GM21717 (cell line): Measurements from ENCODE around the gene STARD5.

Experiments
- ATAC-seq: cut with Tn5 transposase; IDR thresholded peaks from one replicate; pipeline ENCODE4 v1.9.1; 2021; ENCODE audit warnings: mild to moderate bottlenecking, moderate library complexity; ENCODE audit not compliant: unreplicated experiment

STARD5 gene

DNA sequence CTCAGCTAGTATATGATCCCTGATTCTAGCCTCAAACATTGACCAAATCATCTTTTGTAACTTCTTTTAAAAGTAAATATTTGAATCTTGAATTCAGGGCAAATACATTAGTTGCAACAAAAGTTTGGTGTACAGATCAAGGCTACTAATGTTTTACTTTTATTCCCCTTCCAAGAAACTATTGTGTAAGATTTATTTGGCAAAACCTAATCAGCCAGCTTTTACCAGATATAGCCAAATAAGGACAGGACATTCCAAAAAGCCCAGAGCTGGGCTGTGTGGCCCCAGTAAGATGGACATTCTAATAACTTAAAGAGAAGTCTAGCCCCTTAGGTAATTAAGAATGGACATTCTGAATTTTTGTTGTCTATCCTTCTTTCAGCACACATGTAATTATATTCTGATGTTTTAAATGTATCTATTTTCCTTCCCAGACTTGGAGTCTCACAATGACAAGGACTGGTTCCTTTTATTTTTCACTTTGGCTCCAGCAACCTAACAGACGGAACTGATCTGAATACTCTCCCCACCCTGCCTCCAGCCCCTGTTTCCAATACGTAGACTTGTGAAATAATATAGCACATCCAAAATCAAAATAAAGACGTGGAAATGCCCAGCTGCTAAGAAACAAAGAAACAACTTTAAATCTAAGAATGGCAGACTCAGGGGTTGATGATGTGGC, 48.1 kb downstream of the STARD5 start:
- ATAC-seq: no peak

DNA sequence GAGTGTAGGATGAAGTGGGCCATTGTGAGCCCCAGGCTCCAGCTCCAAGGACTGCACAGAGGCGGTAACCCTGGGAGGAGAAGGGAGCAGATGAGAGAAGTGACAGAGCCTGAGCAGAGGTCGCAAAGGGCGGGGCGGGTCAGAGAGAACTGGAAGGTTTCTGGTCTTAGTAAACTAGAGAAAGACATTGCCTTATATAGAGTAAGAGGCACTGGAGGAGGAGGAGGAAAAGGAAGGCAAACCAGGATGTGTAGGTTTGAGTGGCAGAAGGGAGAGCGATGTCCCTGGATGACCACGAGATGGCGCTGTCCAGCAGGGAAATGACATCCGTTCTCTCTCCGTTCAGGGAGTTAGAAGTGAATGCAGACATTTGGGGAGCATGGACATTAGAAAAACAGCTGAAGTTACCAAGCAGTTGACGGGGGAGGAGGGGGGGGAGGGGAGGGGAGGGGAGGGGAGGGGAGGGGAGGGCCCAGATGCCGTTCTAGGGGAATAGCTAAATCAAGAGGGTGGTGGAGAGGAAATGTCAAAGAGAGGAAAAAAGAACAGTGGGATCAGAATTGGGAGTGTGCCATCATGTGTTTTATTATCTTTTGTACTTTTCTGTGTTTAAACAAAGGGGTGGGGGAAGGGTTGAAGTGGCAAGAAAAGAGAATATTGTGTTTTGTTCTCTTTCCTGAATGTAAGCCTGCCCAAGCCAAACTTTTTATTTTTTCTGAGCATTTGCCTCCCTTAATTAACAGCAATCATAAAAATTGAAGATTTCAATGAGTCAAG, 48.8 kb downstream of the STARD5 start:
- ATAC-seq: peak; percentile 85

DNA sequence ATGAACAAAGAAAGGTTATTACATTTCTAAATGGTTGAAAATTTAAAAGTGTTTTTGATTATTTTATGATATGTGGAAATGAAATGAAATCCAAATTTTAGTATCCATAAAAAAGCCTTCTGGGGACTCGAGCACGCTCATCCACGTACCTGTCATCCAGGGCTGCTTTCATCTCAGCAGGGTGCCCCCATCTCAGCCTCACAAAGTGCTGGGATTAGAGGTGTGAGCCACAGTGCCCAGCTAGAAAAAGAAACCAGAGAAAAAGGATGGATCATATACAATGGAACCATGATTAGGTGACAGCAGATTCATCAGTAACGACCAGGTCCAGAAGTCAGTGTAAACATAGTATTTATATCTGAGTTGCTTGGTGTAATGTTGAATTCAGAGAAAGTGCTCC, 49.7 kb downstream of the STARD5 start:
- no peak for ATAC-seq

DNA sequence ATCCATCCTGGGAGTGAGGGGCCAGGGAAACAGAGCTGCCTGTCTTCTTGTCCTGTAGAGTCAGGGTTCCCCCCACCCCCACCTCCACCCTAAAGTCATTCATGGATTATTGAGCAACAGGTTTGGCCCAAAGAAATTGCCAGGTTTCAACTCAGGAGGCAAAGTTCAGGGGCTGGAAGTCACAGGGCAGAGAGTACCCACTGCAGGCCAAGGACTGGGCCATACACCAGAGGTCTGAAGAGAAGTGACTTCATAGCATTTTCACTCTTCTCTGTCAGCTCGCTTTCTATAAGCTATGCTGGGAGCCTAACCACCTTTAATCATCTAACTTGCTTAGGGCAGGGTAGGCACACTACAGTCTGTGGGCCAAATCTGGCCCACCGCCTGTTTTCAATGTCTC, 50.1 kb downstream of the STARD5 start:
- ATAC-seq: no peak

DNA sequence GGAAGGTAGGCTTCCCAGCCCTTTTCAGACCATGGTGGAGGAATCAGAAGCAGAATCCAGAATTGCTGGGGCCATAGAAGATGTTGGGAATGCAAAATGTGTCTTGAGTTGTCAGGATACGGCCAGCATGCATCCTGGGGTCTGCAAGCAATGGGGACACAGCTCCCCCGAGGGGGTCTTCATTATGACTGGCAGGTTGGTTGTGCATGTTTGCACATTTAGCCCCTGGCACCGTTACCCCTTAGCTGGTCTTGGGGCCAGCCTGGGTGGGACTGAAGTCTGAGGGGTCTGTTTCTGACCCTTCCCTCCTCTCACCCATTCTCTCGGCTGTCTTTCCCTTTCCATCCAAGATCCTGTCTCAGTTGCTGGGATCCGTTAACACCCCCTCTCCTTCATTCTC, 50.7 kb downstream of the STARD5 start:
- no peak for ATAC-seq

DNA sequence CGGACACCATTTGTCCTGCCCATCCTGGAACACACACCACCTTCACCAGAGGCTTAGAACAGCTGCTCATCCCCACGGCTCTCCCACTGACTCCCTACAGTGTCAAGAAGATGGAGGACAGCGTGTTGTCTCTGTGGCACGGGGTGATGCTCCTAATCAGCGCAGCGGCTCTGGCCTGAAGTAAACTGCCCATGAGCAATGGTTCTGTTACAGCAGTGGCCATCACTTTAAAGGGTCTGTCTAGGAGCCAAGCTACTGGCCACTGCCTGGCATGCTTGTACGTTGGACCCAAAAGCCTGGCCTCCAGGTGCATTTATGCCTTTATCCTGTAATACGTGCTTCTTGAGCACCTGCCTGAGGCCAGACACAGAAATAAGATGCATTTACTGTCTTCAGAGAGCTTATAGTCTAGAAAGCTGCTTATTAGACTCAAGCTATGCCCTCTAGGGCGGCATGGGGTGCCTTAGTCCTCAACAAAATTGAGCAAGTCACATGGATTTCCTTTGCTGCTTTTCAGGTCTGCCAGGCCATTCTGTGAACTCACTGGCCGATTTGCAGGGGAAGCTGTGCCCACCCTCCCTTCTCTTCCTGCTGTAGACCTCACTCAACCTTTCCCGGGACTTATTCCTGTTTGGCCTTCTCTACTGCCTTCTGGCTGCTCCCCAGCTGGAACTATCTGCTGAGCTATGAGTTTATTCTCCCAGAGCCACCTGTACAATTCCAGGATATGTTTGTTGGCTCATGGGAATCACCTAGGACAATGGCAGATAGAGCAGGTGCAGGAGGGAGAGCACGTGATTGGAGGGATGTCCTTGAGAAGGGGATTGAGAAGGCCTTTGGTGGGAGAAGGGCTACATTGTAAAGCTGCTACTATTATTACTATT, 51.9 kb downstream of the STARD5 start:
- no peak for ATAC-seq

DNA sequence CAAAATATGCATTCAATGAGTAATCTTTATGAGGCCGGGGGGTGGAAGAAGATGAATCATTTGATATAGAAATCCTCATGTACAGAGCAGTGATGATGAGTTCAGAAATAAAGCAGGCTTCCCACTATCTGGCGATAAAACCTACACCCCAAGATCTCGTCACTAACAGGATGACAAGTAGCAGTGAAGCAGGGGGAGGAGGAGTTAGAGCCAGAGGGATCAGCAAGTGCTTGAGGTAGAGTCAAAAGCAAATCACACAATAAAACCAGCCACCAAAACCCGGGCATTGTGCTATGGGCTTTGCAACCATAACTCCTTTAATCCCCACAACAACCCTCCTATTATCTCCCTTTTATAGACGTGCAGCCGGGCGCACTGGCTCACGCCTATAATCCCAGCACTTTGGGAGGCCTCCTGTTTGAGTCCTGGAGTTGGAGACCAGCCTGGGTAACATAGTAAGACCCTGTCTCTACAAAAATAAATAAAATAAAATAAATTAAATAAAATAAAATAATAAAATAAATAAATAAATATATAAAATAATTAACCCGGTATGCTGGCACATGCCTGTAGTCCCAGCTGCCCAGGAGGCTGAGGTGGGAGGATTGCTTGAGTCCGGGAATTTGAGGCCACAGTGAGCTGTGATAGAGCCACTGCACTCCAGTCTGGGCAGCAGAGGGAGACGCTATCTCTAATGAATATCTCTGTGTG, 53.0 kb downstream of the STARD5 start:
- ATAC-seq: no peak

DNA sequence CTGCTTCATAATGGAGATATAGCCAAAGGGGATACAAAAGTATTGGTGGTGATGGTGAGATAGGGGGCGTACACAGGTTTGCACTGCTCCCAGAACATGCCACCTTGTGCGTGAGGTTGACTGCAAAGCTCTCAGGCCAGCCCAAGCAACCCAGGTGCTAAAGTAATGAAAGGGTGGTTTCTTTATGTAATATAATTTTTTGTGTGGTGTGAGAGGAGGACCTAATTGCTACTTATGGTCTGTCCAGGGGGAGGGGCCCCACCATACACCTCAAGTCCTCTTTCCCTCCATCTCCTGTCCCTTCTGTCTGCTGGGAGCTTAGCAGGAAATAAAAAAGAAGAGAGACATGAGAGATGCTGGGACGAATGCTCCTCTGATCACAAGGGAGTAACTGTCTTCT, 53.8 kb downstream of the STARD5 start:
- ATAC-seq: no peak

DNA sequence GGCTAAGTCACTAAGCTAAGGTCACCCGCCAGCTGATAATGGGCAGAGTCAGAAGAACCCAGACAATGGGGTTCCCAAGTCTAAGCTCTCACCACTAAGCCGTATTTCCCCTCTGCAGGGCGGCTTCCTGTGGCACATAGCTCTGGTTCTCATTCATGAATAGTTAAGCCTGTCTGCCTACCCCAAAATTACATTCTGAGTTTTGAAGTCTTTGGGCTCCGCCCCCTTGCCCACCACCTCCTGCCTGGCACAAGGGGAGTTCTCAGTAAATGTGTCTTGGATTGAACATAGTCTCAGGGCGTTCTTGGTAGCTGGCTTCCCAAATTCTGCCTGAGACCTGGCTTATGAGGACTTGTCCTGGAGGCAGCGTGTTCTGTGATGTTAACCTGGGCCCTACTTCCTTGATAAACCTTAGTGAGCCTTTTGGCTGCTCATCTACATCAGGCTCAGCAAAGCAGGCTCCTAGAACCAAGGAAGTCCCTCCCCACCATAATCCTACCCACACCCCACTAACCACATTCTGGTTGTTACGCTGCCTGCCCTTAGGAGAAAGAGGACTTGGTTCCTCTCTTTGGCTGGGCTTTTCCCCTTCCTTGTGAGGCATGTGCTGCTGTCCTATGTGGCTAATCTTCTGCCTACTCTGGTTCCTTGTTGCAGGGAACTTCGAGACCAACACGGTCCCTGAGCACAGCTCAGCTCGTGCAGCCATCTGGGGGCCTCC, 54.9 kb downstream of the STARD5 start:
- ATAC-seq: no peak

DNA sequence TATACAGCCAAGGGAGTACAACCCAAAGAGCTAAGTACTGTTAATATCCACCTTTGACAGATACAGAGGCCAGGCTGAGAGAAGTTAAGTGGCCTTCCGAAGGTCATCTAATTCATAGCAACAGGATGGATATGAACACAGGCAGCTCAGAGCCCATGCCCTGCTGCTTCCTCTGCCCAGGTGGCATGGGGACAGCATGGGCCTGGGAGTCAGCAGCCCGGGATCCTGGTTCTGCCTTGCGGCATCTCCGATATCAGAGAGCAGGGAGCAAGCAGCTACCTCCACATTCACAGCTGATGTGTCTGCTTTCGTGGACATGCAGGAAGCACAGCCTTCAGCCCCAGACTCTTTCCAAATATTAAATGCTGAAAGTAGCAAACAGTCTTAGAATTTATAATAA, 55.6 kb downstream of the STARD5 start:
- ATAC-seq: no peak

DNA sequence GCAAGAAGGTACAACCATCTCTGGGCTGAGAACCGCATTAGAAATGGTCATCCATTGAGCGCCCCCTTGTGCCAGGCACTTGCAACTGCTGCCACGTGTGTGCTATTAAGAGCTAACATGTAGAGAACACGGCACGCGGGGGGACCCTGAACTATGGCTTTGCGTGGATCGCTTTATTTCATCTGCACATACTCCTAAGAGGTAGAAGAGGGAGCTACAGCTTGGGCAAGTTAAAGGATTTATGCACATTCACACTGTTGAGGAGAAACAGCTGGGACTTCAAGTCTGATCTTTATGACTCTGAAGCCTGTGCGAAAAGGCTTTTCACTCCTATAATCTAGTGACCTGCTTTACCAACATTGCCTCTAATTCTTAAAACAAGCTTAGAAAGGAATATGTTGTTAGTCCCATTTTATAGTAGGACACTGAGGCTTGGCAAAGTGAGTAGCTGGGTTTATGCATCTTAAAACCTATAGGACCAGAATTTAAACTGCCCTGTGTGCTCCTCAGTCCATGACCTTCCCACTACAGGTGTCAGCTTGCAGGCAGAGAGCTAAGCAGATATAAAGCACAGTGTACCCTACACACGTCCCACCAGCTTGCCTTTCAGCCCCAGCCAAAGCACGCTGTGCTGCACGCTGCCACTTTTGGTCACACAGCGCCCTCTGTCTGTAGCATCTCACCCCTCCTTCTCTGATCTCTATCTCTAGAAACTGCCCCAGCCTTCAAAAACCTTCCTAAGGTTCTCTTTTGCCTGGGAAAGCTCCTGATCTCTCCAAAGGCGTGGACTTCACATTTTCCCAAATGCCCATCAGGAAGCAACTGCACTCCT, 57.8 kb downstream of the STARD5 start:
- peak; percentile 92 for ATAC-seq

DNA sequence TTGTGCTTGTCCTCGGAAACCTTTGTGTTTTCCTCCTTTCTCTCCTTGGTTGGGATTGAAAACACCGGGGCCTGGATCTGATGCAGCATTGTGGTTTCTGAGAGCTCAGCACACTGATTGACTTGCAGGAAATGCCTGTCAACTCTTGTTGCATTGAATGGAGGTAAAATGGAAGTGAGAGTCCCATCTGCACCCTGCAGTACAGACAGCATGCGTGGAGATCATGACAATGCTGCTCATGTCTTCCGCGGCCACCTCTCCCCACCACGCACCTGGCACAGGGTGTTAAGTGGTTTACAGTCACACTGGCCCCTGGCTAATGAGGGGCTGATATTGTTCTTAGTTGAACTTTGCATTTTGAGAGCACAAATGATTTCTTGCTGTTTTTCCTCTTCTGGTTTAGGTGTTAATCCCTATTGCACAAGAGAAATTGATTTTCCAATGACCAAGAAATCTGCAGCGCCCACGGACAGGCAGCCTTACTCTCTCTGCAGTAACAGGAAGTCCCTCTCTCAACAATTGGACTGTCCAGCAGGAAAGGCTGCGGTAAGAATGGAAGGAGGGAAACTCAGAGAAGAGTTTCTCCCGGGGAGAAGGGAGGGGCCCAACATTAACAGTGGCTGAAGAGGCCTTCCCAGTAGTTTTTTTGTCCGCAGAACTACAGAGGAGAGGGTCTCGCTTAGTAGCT, 58.5 kb downstream of the STARD5 start:
- ATAC-seq: no peak

DNA sequence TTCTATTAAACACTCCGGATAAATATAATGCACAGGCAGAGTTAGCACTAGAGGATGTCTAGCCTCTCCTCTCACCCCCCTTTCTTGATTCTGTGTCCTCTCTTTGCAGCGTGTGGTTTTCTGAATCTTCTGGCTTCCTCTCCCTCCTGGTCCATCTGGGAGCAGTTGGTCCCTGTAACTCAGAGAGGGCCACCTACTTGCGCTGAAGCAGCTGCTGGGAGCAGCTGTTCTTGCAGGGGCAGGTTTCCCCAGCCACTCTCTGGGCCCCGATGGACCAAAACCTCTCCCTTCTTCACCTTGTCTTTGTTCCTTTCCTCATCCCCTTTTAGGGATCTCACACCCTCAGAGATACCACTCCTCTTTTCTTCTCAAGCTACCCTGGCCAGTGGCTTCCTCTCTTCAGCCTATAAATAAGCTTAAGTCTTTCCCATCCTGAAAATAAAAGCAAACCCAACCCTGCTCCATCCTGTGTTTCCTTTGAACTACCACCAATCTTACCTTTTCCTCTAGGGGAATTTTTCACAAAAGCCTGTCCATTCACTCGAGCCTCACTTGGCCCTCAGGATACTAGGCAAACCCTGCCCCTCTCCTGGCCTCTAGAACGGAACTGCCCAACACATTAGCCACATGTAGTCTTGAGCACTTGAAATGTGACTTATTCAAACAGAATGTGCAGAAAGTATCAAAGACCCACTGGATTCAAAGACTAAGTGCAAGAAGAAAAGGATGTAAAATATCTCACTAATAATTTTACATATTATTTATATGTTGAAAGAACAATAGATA, 59.7 kb downstream of the STARD5 start:
- no peak for ATAC-seq

DNA sequence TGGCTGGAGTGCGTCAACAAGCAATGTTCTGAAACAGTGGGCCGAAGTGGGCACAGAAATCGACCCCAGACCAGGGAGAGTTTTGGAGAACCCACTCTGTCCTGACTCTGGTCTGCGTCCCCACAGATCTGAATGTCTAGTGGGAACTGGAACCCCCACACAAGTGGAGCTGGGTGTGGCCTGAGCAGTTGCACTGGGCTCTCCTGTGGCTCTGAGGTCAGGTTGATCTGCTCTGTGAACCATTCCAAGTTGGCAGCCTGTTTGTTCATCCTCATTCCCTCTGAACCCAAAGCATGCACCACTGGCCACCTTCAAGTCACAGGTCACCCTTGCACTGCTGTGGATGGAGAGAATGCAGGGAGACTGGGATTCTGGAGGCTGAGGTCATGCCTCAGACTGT, 60.5 kb downstream of the STARD5 start:
- no peak for ATAC-seq

DNA sequence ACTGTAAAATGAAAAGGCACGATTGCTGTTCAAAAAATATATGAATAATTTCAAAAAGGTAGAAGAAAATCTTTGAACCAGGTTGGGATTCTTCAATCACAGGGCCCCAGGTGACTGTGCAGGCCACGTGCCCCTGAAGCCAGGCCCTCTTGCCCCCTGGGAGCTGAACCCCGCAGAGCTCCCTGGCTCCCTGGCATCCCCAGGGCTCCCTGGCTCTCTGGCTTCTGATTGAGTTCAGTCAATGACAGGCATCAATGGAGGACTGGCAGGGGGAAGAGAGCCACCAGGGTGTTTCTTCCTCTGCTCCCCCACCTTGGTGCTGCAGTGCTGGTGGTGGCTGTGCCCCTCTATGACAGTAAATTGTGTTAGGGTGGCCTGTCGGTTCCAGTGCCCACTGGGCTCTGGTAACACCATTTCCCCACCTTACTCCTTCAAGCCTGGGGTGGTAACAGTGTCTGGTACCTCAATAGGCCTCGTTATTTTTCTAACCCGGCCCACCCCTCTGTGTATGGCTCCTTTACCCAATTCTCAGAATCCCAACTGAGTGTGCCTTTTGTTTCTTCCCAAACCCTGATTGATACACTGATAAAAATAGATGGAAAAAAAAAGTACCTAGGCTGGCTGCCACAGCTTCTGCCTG, 62.6 kb downstream of the STARD5 start:
- ATAC-seq: no peak

DNA sequence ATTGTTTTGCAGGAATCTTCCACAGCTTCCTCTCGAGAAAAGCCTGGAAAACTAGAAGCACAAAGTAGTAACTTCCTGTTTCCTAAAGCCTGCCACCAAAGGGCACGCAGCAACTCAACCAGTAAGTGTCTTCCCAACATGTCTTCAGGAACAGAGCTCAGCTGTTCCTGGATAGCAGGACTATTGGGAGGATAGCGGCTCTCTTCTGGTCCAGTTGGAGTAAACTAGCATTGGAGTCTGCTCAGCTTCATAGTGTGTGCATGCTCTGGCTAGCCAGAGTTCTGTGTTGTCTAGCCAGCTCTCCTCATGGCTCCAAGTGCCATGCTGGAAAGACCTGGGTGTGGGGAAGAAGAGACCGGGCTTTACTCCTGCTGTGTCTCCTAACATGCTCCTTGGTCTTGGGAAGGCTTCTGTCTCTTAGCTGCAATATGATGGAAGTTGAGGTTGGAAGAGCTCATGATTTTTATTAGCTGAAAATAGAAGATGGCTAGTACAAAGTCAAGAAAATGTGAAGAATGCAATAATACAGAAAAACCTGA, 64.1 kb downstream of the STARD5 start:
- no peak for ATAC-seq
